ENCODE data around the gene POC1A.

Gene POC1A

GRCh38 chr3:52150357-52150756 is 3.9 kb downstream of the POC1A start:
- DNase-seq: no peak

- DNase-seq: no peak
Measured at GRCh38 chr3:52149726-52150125, 4.5 kb downstream of the POC1A start.

- DNase-seq: no peak
Measured at GRCh38 chr3:52149021-52149420, 5.2 kb downstream of the POC1A start.

- DNase-seq: no peak
Measured at GRCh38 chr3:52147804-52148203, 6.4 kb downstream of the POC1A start.

GRCh38 chr3:52146811-52147210 is 7.4 kb downstream of the POC1A start:
- DNase-seq: no peak

- no peak for DNase-seq
Measured at GRCh38 chr3:52146189-52146588, 8.0 kb downstream of the POC1A start.

- no peak for DNase-seq
Measured at GRCh38 chr3:52145736-52146110, 8.5 kb downstream of the POC1A start.

- no peak for DNase-seq
Measured at GRCh38 chr3:52144796-52145735, 9.2 kb downstream of the POC1A start.

- DNase-seq: peak; percentile 74 to 92 (median 87)
Measured at GRCh38 chr3:52144034-52144795, 10.0 kb downstream of the POC1A start.

- no peak for DNase-seq
Measured at GRCh38 chr3:52143616-52144015, 10.6 kb downstream of the POC1A start.

GRCh38 chr3:52143156-52143555 is 11.1 kb downstream of the POC1A start:
- no peak for DNase-seq

GRCh38 chr3:52141751-52142150 is 12.5 kb downstream of the POC1A start:
- no peak for DNase-seq

GRCh38 chr3:52140769-52141168 is 13.5 kb downstream of the POC1A start:
- no peak for DNase-seq

- DNase-seq: no peak
Measured at GRCh38 chr3:52140000-52140399, 14.2 kb downstream of the POC1A start.

GRCh38 chr3:52137311-52137710 is 16.9 kb downstream of the POC1A start:
- no peak for DNase-seq

- no peak for DNase-seq
Measured at GRCh38 chr3:52136513-52136912, 17.7 kb downstream of the POC1A start.

GRCh38 chr3:52135332-52135731 is 18.9 kb downstream of the POC1A start:
- no peak for DNase-seq

GRCh38 chr3:52134761-52135160 is 19.5 kb downstream of the POC1A start:
- no peak for DNase-seq

GRCh38 chr3:52132930-52133329 is 21.3 kb downstream of the POC1A start:
- DNase-seq: no peak

- peak; percentile 24 to 32 (median 30) for DNase-seq
Measured at GRCh38 chr3:52132041-52132440, 22.2 kb downstream of the POC1A start.

- peak in 1 of 3 donors; percentile 41 for DNase-seq
Measured at GRCh38 chr3:52130966-52131622, 23.1 kb downstream of the POC1A start.

GRCh38 chr3:52128118-52128683 is 26.0 kb downstream of the POC1A start:
- DNase-seq: peak; percentile 30 to 47 (median 31)

- DNase-seq: no peak
Measured at GRCh38 chr3:52126500-52126899, 27.7 kb downstream of the POC1A start.

Data from suppressor macrophage treated with lipopolysaccharide for 1 hour (primary cell).